ENCODE results near the gene TCEA3. TPM values are rescaled to one million over a fixed set of nuclear protein-coding genes. Genes with fewer than 3 reads are reported as not detected.

The TCEA3 gene
- total and polyA plus RNA-seq, 7 donors = 70.2 to 301 (median 195) TPM

DNA sequence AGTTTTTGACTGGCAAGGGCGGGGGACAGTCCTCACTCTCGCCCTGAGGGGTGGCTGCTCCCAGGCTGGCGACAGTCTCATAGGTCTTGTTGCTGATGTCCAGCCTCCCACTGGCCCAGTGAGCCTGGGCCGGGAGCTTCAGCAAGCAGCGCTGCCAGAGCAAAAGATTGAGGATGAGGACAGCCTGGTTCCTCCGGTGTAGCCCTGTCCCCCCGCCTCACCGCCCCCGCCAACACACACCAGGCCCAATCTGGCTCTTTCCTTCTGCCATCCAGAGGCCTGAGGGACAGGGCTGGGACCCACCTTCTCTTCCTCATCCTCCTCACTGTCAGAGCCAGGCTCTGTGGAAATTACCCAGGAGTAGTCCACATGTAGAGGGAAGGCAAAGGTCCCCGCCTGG, 8.6 kb upstream of the TCEA3 start:
- Histone ChIP-seq H3K9me3 (no peaks in the 10 kb centered on the region), H3K36me3 (ENCODE audit: insufficient read depth in 1 of 2, low read depth in 1 of 2) (peaks cover 2 to 84% of the 10 kb centered on the region in 2 donors), H3K27me3 (ENCODE audit: insufficient read depth in 3 of 3, low read length in 2 of 3) (no peaks in the 10 kb centered on the region), H3K4me1 (no peaks in the 10 kb centered on the region), H3K27ac (no peak overlapping the region), H3K4me3 (no peak overlapping the region)
- 92 to 94% (median 93%) methylated on average over 8 to 10 of the region's 10 CpGs for WGBS, 3 donors
- TF ChIP-seq, protein P1, sequence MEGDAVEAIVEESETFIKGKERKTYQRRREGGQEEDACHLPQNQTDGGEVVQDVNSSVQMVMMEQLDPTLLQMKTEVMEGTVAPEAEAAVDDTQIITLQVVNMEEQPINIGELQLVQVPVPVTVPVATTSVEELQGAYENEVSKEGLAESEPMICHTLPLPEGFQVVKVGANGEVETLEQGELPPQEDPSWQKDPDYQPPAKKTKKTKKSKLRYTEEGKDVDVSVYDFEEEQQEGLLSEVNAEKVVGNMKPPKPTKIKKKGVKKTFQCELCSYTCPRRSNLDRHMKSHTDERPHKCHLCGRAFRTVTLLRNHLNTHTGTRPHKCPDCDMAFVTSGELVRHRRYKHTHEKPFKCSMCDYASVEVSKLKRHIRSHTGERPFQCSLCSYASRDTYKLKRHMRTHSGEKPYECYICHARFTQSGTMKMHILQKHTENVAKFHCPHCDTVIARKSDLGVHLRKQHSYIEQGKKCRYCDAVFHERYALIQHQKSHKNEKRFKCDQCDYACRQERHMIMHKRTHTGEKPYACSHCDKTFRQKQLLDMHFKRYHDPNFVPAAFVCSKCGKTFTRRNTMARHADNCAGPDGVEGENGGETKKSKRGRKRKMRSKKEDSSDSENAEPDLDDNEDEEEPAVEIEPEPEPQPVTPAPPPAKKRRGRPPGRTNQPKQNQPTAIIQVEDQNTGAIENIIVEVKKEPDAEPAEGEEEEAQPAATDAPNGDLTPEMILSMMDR (IDR thresholded peaks at IDR 0.05) = no peak
- DNase-seq (no peak), ATAC-seq (no peak)
- intact Hi-C loops (cut with DNase I) = no loop called here

DNA sequence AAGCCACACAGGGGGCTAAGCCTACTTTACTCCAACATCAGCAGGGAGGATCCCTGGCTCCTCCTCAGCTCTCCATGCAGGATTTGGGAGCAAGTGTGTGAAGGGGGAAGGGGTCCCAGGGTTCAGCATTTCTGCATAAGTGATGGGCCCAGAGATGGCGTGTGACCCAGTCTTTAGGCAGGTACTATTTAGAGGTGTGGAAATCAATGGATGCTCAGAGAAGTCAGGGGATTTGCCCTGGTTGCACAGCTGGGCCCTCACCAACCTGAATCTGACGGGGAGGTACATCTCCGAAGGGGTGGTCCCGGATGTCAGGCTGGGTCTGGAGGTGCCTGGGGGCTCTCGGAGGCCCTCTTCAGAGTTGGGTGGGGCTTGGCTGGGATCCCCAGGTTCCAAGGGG, 6.9 kb upstream of the TCEA3 start:
- no peak for ATAC-seq
- TF ChIP-seq, protein P1 (IDR thresholded peaks at IDR 0.05) = no peak
- WGBS, 3 donors = 91 to 94% (median 91%) methylated on average over 5 of the region's 5 CpGs
- intact Hi-C loops (cut with DNase I) = no loop called here
- Histone ChIP-seq H3K4me1 (no peaks in the 10 kb centered on the region), H3K36me3 (ENCODE audit: insufficient read depth in 1 of 2, low read depth in 1 of 2) (peaks cover 2 to 76% of the 10 kb centered on the region in 2 donors), H3K27me3 (ENCODE audit: insufficient read depth in 3 of 3, low read length in 2 of 3) (no peaks in the 10 kb centered on the region), H3K9me3 (no peaks in the 10 kb centered on the region), H3K4me3 (no peak overlapping the region), H3K27ac (no peak overlapping the region)
- no peak for DNase-seq

DNA sequence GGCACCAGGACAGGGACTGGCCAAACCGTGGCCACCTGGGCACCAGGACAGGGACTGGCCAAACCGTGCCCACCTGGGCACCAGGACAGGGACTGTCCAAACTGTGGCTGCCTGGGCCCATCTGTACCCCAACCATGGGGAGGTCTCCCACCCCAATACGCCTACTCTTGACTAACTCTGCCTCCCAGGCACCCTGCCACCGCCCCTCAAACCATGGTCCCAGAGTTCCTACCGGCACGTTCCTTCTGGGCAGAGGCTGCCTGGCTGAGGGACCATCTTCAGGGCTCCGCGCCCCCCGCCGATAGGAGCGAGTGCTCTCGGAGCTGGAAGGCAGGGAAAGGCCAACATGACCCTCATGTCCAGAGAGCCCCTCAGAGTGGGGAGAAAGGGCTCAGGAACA, 6.3 kb upstream of the TCEA3 start:
- no peak for ATAC-seq
- TF ChIP-seq, protein P1 (IDR thresholded peaks at IDR 0.05) = no peak
- intact Hi-C loops (cut with DNase I) = no loop called here
- Histone ChIP-seq H3K4me3 (no peak overlapping the region), H3K27me3 (ENCODE audit: insufficient read depth in 3 of 3, low read length in 2 of 3) (no peaks in the 10 kb centered on the region), H3K27ac (no peak overlapping the region), H3K36me3 (ENCODE audit: insufficient read depth in 1 of 2, low read depth in 1 of 2) (peaks cover 2 to 73% of the 10 kb centered on the region in 2 donors), H3K9me3 (no peaks in the 10 kb centered on the region), H3K4me1 (no peaks in the 10 kb centered on the region)
- WGBS, 3 donors = 88 to 93% (median 92%) methylated on average over 12 of the region's 12 CpGs
- DNase-seq = no peak

DNA sequence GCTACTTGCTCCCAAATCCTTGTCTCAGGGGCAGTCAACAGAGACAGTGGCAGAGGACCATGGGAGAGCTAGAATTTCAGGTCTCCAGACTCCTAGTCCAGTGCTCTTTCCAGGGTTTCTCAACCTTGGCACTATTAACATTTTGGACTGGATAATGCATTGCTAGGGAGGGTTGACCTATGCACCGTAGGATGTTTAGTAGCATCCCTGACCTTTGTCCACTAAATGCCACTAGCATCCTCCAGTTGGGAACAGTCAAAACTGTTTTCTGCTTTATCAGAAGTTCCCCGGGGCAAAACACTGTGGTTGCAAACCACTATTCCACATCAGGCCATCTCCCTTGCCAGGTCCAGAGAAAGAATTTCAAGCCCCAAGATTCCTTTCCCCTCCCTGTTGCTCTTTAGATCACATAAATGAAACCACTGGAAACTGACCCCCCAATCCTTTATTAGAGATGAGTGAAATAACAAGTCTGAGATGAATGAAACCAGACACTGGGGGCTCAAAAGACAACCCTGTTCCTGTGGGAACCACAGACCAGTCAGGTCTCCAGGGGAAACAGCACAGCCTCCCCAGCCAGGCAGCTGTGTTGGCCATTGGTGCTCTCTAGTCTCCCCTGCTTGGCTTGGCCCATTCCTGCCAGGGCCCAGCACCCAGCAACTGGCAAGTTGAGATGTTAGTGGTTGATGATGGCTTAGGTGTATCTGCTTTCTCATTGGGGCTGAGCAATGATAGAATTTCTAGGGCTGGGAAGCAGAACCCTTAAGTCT, 3.8 kb upstream of the TCEA3 start:
- WGBS, 3 donors = 67 to 75% (median 70%) methylated on average over 2 of the region's 2 CpGs
- no peak for DNase-seq
- no peaks in the 10 kb centered on the region for H3K27me3 ChIP-seq (ENCODE audit: insufficient read depth in 3 of 3, low read length in 2 of 3)
- no peak overlapping the region for H3K27ac ChIP-seq
- TF ChIP-seq, protein P1 (IDR thresholded peaks at IDR 0.05) = no peak
- intact Hi-C loops (cut with DNase I) = loop anchor here in 1 of 2 donors (5.0 kb wide), 1 partner anchor 104 kb away; the partner anchor contains the start of gene E2F2
- peaks cover 2 to 50% of the 10 kb centered on the region in 2 donors for H3K36me3 ChIP-seq (ENCODE audit: insufficient read depth in 1 of 2, low read depth in 1 of 2)
- no peak overlapping the region for H3K4me3 ChIP-seq
- peaks cover under 1% of the 10 kb centered on the region for H3K4me1 ChIP-seq
- H3K9me3 ChIP-seq = no peaks in the 10 kb centered on the region
- no peak for ATAC-seq

All from psoas muscle (tissue), 8 donors.